GM23338 (cell line): Measurements from ENCODE around the gene CENPP. TPM values are rescaled to one million over a fixed set of nuclear protein-coding genes. Genes with fewer than 3 reads are reported as not detected.

ENCODE experiments used
- ATAC-seq: fragments of 200-7000 bp; cut with Tn5 transposase; 3 replicates; pipeline ENCODE4 v1.9.1; 2020
- DNase-seq: peaks from one replicate; pipeline ENCODE4 v3.0.0-alpha.2; 2015; ENCODE audit warnings: low spot score
- H2AFZ ChIP-seq: fragments of 200-600 bp; sonication (generic); 2 replicates; pipeline ENCODE4 v1.8.0; 2016; ENCODE audit warnings: antibody characterized with exemption, mild to moderate bottlenecking, moderate library complexity
- H3F3A ChIP-seq: fragments of 200-600 bp; sonication (generic); replicated peaks from 2 replicates; pipeline ENCODE4 v1.8.0; 2017; ENCODE audit warnings: antibody characterized with exemption, mixed run types, low read depth
- H3K27ac ChIP-seq: fragments of 200-600 bp; sonication (generic); 2 replicates; pipeline ENCODE4 v1.6.1; 2016; ENCODE audit warnings: low read depth
- H3K27me3 ChIP-seq: fragments of 200-600 bp; sonication (generic); 2 replicates; pipeline ENCODE4 v1.8.0; 2016; ENCODE audit warnings: mild to moderate bottlenecking, mixed run types, moderate library complexity; ENCODE audit not compliant: insufficient read depth
- H3K36me3 ChIP-seq: fragments of 200-600 bp; sonication (generic); 2 replicates; pipeline ENCODE4 v1.8.0; 2016; ENCODE audit warnings: mild to moderate bottlenecking; ENCODE audit not compliant: insufficient read depth
- H3K4me1 ChIP-seq: fragments of 200-600 bp; sonication (generic); 2 replicates; pipeline ENCODE4 v1.8.0; 2016; ENCODE audit warnings: mild to moderate bottlenecking, moderate library complexity; ENCODE audit not compliant: insufficient read depth
- H3K4me2 ChIP-seq: fragments of 200-600 bp; sonication (generic); 2 replicates; pipeline ENCODE4 v1.7.1; 2017; ENCODE audit warnings: mixed run types
- H3K4me3 ChIP-seq: fragments of 200-600 bp; sonication (generic); 2 replicates; pipeline ENCODE4 v1.6.1; 2016; ENCODE audit warnings: mixed run types
- H3K79me2 ChIP-seq: fragments of 200-600 bp; sonication (generic); replicated peaks from 2 replicates; pipeline ENCODE4 v1.8.0; 2017; ENCODE audit warnings: mild to moderate bottlenecking; ENCODE audit not compliant: insufficient read depth
- H3K9me2 ChIP-seq: fragments of 200-600 bp; sonication (generic); 2 replicates; pipeline ENCODE4 v1.8.0; 2017; ENCODE audit not compliant: insufficient read depth
- H4K20me1 ChIP-seq: fragments of 200-600 bp; sonication (generic); replicated peaks from 2 replicates; pipeline ENCODE4 v1.8.0; 2017; ENCODE audit warnings: mild to moderate bottlenecking; ENCODE audit not compliant: insufficient read depth
- H3K27ac Mint-ChIP-seq: 2 replicates; pipeline ENCODE4 v1.8.0; 2020; ENCODE audit warnings: inconsistent platforms, mild to moderate bottlenecking, moderate library complexity, mixed read lengths
- H3K27me3 Mint-ChIP-seq: 3 replicates; pipeline ENCODE4 v1.8.0; 2022; ENCODE audit warnings: low read depth, mild to moderate bottlenecking, moderate library complexity, mixed read lengths, inconsistent platforms; ENCODE audit not compliant: insufficient read depth, poor library complexity
- H3K36me3 Mint-ChIP-seq: 3 replicates; pipeline ENCODE4 v1.8.0; 2021; ENCODE audit warnings: low read depth, mild to moderate bottlenecking, inconsistent platforms, moderate library complexity, mixed read lengths
- H3K4me1 Mint-ChIP-seq: 3 replicates; pipeline ENCODE4 v1.8.0; 2020; ENCODE audit warnings: mild to moderate bottlenecking, inconsistent platforms, mixed read lengths
- H3K4me3 Mint-ChIP-seq: 3 replicates; pipeline ENCODE4 v1.8.0; 2021; ENCODE audit warnings: moderate library complexity, mild to moderate bottlenecking, inconsistent platforms, mixed read lengths
- H3K9me3 Mint-ChIP-seq: 3 replicates; pipeline ENCODE4 v1.8.0; 2020; ENCODE audit warnings: moderate library complexity, mild to moderate bottlenecking, inconsistent platforms, mixed read lengths
- EZH2phosphoT487 ChIP-seq: fragments of 200-600 bp; sonication (generic); IDR thresholded peaks from one replicate; pipeline ENCODE4 v1.8.1; 2018; ENCODE audit warnings: antibody characterized with exemption; ENCODE audit not compliant: unreplicated experiment
- JUNB ChIP-seq: IDR thresholded peaks from one replicate; pipeline ENCODE4 v1.6.1; 2016; ENCODE audit warnings: antibody characterized with exemption; ENCODE audit not compliant: unreplicated experiment
- POLR2AphosphoS5 ChIP-seq: IDR thresholded peaks from 2 replicates; pipeline ENCODE4 v1.6.1; 2016; ENCODE audit warnings: antibody characterized with exemption, low read depth
- STAT1 ChIP-seq: IDR thresholded peaks from one replicate; pipeline ENCODE4 v1.6.1; 2016; ENCODE audit warnings: antibody characterized with exemption; ENCODE audit not compliant: unreplicated experiment
- ZNF331 ChIP-seq: fragments of 250-450 bp; sonication (Bioruptor Pico); IDR thresholded peaks from 2 replicates; pipeline ENCODE4 v1.5.0; 2020; ENCODE audit warnings: low read depth, mild to moderate bottlenecking, moderate library complexity
- polyA plus RNA-seq: library from polyadenylated mRNA; unstranded; fragments of >200 nt; fragmentation: Nextera tagmentation; extraction: Ambion mirVana; gene quantifications from 2 replicates; pipeline ENCODE4 v1.2.1, GENCODE V29; 2016
- total RNA-seq: library from RNA; depleted of rRNA; stranded (reverse); fragments of >200 nt; shearing (Covaris generic); gene quantifications from 2 replicates; pipeline ENCODE4 v1.2.3, GENCODE V29; 2014
- TF ChIP-seq, protein P1 (sequence below): fragments of 250-450 bp; sonication (Bioruptor Pico); IDR thresholded peaks from 2 replicates; pipeline ENCODE4 v1.5.0; 2020; ENCODE audit warnings: mild to moderate bottlenecking, moderate library complexity
- TF ChIP-seq, protein P2 (sequence below), 2 experiments: fragments of 200-600 bp in 1 of 2; sonication (generic) in 1 of 2; conservative IDR thresholded peaks; 2 replicates each; pipeline versions ENCODE4 v1.5.1 to v1.6.1; 2016 to 2017; ENCODE audit warnings: antibody characterized with exemption in 2 of 2, low read depth in 2 of 2, mild to moderate bottlenecking in 2 of 2, moderate library complexity in 1 of 2
- TF ChIP-seq, protein P3 (sequence below): IDR thresholded peaks from one replicate; pipeline ENCODE4 v1.6.1; 2018; ENCODE audit warnings: antibody characterized with exemption; ENCODE audit not compliant: unreplicated experiment

CENPP gene
- total and polyA plus RNA-seq, 2 experiments from 2014 or later = 11.0 to 12.6 TPM

DNA sequence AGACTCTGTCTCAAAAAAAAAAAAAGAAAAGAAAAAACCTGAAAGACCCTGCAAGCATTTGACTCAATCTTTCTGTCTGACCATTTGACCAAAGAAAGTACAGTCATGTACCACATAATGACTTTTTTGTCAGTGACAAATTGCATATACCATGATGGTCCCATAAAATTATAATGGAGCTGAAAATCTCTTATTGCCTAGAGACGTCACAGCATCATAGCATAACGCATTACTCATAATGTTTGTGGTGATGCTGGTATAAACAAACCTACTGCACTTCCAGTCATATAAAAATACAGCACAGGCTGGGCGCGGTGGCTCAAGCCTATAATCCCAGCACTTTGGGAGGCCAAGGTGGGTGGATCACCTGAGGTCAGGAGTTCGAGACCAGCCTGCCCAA, 199.6 kb downstream of the CENPP start:
- Mint-ChIP-seq H3K27me3 (no peaks in the 10 kb centered on the region), H3K27ac (no peak overlapping the region), H3K4me3 (no peak overlapping the region), H3K36me3 (no peaks in the 10 kb centered on the region), H3K4me1 (no peaks in the 10 kb centered on the region), H3K9me3 (no peaks in the 10 kb centered on the region)
- TF ChIP-seq, protein P1, sequence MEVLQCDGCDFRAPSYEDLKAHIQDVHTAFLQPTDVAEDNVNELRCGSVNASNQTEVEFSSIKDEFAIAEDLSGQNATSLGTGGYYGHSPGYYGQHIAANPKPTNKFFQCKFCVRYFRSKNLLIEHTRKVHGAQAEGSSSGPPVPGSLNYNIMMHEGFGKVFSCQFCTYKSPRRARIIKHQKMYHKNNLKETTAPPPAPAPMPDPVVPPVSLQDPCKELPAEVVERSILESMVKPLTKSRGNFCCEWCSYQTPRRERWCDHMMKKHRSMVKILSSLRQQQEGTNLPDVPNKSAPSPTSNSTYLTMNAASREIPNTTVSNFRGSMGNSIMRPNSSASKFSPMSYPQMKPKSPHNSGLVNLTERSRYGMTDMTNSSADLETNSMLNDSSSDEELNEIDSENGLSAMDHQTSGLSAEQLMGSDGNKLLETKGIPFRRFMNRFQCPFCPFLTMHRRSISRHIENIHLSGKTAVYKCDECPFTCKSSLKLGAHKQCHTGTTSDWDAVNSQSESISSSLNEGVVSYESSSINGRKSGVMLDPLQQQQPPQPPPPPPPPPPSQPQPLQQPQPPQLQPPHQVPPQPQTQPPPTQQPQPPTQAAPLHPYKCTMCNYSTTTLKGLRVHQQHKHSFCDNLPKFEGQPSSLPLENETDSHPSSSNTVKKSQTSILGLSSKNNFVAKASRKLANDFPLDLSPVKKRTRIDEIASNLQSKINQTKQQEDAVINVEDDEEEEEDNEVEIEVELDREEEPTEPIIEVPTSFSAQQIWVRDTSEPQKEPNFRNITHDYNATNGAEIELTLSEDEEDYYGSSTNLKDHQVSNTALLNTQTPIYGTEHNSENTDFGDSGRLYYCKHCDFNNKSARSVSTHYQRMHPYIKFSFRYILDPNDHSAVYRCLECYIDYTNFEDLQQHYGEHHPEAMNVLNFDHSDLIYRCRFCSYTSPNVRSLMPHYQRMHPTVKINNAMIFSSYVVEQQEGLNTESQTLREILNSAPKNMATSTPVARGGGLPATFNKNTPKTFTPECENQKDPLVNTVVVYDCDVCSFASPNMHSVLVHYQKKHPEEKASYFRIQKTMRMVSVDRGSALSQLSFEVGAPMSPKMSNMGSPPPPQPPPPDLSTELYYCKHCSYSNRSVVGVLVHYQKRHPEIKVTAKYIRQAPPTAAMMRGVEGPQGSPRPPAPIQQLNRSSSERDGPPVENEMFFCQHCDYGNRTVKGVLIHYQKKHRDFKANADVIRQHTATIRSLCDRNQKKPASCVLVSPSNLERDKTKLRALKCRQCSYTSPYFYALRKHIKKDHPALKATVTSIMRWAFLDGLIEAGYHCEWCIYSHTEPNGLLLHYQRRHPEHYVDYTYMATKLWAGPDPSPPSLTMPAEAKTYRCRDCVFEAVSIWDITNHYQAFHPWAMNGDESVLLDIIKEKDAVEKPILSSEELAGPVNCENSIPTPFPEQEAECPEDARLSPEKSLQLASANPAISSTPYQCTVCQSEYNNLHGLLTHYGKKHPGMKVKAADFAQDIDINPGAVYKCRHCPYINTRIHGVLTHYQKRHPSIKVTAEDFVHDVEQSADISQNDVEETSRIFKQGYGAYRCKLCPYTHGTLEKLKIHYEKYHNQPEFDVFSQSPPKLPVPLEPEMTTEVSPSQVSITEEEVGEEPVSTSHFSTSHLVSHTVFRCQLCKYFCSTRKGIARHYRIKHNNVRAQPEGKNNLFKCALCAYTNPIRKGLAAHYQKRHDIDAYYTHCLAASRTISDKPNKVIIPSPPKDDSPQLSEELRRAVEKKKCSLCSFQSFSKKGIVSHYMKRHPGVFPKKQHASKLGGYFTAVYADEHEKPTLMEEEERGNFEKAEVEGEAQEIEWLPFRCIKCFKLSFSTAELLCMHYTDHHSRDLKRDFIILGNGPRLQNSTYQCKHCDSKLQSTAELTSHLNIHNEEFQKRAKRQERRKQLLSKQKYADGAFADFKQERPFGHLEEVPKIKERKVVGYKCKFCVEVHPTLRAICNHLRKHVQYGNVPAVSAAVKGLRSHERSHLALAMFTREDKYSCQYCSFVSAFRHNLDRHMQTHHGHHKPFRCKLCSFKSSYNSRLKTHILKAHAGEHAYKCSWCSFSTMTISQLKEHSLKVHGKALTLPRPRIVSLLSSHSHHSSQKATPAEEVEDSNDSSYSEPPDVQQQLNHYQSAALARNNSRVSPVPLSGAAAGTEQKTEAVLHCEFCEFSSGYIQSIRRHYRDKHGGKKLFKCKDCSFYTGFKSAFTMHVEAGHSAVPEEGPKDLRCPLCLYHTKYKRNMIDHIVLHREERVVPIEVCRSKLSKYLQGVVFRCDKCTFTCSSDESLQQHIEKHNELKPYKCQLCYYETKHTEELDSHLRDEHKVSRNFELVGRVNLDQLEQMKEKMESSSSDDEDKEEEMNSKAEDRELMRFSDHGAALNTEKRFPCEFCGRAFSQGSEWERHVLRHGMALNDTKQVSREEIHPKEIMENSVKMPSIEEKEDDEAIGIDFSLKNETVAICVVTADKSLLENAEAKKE (CRISPR knock-in tag) = no peak
- TF ChIP-seq, protein P2, sequence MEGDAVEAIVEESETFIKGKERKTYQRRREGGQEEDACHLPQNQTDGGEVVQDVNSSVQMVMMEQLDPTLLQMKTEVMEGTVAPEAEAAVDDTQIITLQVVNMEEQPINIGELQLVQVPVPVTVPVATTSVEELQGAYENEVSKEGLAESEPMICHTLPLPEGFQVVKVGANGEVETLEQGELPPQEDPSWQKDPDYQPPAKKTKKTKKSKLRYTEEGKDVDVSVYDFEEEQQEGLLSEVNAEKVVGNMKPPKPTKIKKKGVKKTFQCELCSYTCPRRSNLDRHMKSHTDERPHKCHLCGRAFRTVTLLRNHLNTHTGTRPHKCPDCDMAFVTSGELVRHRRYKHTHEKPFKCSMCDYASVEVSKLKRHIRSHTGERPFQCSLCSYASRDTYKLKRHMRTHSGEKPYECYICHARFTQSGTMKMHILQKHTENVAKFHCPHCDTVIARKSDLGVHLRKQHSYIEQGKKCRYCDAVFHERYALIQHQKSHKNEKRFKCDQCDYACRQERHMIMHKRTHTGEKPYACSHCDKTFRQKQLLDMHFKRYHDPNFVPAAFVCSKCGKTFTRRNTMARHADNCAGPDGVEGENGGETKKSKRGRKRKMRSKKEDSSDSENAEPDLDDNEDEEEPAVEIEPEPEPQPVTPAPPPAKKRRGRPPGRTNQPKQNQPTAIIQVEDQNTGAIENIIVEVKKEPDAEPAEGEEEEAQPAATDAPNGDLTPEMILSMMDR (conservative IDR thresholded peaks at IDR 0.05; ENCODE audit: low read depth in 2 of 2) = no peak
- TF ChIP-seq EZH2phosphoT487 (no peak), ZNF331 (CRISPR knock-in tag) (no peak), JUNB (no peak), POLR2AphosphoS5 (no peak), STAT1 (no peak)
- TF ChIP-seq, protein P3, sequence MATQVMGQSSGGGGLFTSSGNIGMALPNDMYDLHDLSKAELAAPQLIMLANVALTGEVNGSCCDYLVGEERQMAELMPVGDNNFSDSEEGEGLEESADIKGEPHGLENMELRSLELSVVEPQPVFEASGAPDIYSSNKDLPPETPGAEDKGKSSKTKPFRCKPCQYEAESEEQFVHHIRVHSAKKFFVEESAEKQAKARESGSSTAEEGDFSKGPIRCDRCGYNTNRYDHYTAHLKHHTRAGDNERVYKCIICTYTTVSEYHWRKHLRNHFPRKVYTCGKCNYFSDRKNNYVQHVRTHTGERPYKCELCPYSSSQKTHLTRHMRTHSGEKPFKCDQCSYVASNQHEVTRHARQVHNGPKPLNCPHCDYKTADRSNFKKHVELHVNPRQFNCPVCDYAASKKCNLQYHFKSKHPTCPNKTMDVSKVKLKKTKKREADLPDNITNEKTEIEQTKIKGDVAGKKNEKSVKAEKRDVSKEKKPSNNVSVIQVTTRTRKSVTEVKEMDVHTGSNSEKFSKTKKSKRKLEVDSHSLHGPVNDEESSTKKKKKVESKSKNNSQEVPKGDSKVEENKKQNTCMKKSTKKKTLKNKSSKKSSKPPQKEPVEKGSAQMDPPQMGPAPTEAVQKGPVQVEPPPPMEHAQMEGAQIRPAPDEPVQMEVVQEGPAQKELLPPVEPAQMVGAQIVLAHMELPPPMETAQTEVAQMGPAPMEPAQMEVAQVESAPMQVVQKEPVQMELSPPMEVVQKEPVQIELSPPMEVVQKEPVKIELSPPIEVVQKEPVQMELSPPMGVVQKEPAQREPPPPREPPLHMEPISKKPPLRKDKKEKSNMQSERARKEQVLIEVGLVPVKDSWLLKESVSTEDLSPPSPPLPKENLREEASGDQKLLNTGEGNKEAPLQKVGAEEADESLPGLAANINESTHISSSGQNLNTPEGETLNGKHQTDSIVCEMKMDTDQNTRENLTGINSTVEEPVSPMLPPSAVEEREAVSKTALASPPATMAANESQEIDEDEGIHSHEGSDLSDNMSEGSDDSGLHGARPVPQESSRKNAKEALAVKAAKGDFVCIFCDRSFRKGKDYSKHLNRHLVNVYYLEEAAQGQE = no peak
- ATAC-seq (no peak), DNase-seq (no peak)
- no peak overlapping the region for H2AFZ ChIP-seq
- no peak overlapping the region for H3K4me2 ChIP-seq
- no peaks in the 10 kb centered on the region for H3F3A ChIP-seq
- H3K27me3 ChIP-seq = no peaks in the 10 kb centered on the region
- no peak overlapping the region for H3K4me3 ChIP-seq
- no peak overlapping the region for H3K27ac ChIP-seq
- no peaks in the 10 kb centered on the region for H3K79me2 ChIP-seq
- H3K9me2 ChIP-seq = no peaks in the 10 kb centered on the region
- H3K36me3 ChIP-seq = no peaks in the 10 kb centered on the region
- no peaks in the 10 kb centered on the region for H3K4me1 ChIP-seq
- no peaks in the 10 kb centered on the region for H4K20me1 ChIP-seq
